H1 (cell line): Measurements from ENCODE around the gene LANCL1. TPM values are rescaled to one million over a fixed set of nuclear protein-coding genes. Genes with fewer than 3 reads are reported as not detected.

Experiments used
- CTCF ChIA-PET: fragments of 300-600 bp; sonication (Branson Sonifier 250); formaldehyde crosslinking; loops from one replicate; lab custom pipeline; 2021; ENCODE audit not compliant: partially characterized antibody; lab: Charles Lee
- POLR2A ChIA-PET: fragments of 300-600 bp; sonication (Branson Sonifier 250); formaldehyde crosslinking; loops from one replicate; lab custom pipeline; 2021; ENCODE audit warnings: inconsistent platforms; ENCODE audit not compliant: partially characterized antibody; lab: Charles Lee
- DNase-seq, 2 experiments: peaks; one replicate each; pipeline versions ENCODE4 v3.0.0 to v3.0.0-alpha.2; 2010 to 2022; ENCODE audit warnings: low spot score in 2 of 2, low read depth in 1 of 2, mixed read lengths in 1 of 2
- FAIRE-seq: peaks from 2 replicates; lab custom pipeline; 2011; peaks lifted over from hg19 to GRCh38; lab: Jason Lieb, UNC
- H2AFZ ChIP-seq: 2 replicates; pipeline ENCODE4 v1.8.1; 2012; ENCODE audit warnings: low read length, inconsistent platforms
- H2AK5ac ChIP-seq: 2 replicates; pipeline ENCODE4 v1.6.1; 2013; ENCODE audit warnings: low read depth, low read length
- H2BK120ac ChIP-seq: replicated peaks from 2 replicates; pipeline ENCODE3; 2013; ENCODE audit warnings: low read depth, low read length, inconsistent platforms
- H2BK12ac ChIP-seq: 2 replicates; pipeline ENCODE4 v1.6.1; 2013; ENCODE audit warnings: low read depth, low read length
- H2BK15ac ChIP-seq: 2 replicates; pipeline ENCODE4 v1.6.1; 2013; ENCODE audit warnings: low read length
- H2BK20ac ChIP-seq: 2 replicates; pipeline ENCODE4 v1.6.1; 2013; ENCODE audit warnings: low read length
- H2BK5ac ChIP-seq: 2 replicates; pipeline ENCODE4 v1.6.1; 2013; ENCODE audit warnings: low read depth, low read length
- H3K14ac ChIP-seq: 2 replicates; pipeline ENCODE4 v1.6.1; 2013; ENCODE audit warnings: inconsistent platforms; ENCODE audit not compliant: insufficient read length
- H3K18ac ChIP-seq: 2 replicates; pipeline ENCODE4 v1.6.1; 2013; ENCODE audit warnings: low read length; ENCODE audit errors: extremely low read depth
- H3K23ac ChIP-seq: 2 replicates; pipeline ENCODE4 v1.6.1; 2013; ENCODE audit warnings: inconsistent platforms; ENCODE audit not compliant: insufficient read length
- H3K23me2 ChIP-seq: 2 replicates; pipeline ENCODE4 v1.6.1; 2013; ENCODE audit warnings: low read depth, low read length
- H3K27ac ChIP-seq: 2 replicates; pipeline ENCODE4 v1.6.1; 2011; ENCODE audit warnings: low read depth, low read length, inconsistent platforms
- H3K27me3 ChIP-seq, 4 experiments: replicated peaks in 1 of 4; 1 replicate in 1 of 4; 2 replicates in 3 of 4; pipeline versions ENCODE4 v1.6.1 to v1.8.1; 2011 to 2013; ENCODE audit warnings: low read length in 3 of 4, mild to moderate bottlenecking in 3 of 4, inconsistent platforms in 2 of 4, mixed read lengths in 2 of 4, moderate library complexity in 1 of 4; ENCODE audit not compliant: control insufficient read depth in 3 of 4, insufficient read depth in 3 of 4; ENCODE audit errors: extremely low read depth in 1 of 4
- H3K36me3 ChIP-seq, 4 experiments: 2 replicates each; pipeline versions ENCODE4 v1.6.1 to v1.8.1; 2011 to 2013; ENCODE audit warnings: mild to moderate bottlenecking in 4 of 4, low read length in 3 of 4, moderate library complexity in 2 of 4, control low read depth in 1 of 4, inconsistent platforms in 1 of 4; ENCODE audit not compliant: insufficient read depth in 4 of 4, control insufficient read depth in 2 of 4
- H3K4ac ChIP-seq: replicated peaks from 2 replicates; pipeline ENCODE3; 2013; ENCODE audit warnings: low read length, low read depth, mixed read lengths, inconsistent platforms; ENCODE audit not compliant: insufficient read length
- H3K4me1 ChIP-seq, 4 experiments: replicated peaks in 1 of 4; 1 replicate in 1 of 4; 2 replicates in 3 of 4; pipeline versions ENCODE4 v1.6.1 to v1.8.1; 2011 to 2013; ENCODE audit warnings: low read length in 3 of 4, inconsistent platforms in 2 of 4, mixed read lengths in 1 of 4; ENCODE audit not compliant: insufficient read depth in 4 of 4, control insufficient read depth in 3 of 4
- H3K4me2 ChIP-seq, 2 experiments: 2 replicates each; pipeline versions ENCODE4 v1.6.1 to v1.8.1; 2011 to 2013; ENCODE audit warnings: low read depth in 2 of 2, low read length in 2 of 2, control low read depth in 1 of 2, inconsistent platforms in 1 of 2, mild to moderate bottlenecking in 1 of 2; ENCODE audit not compliant: insufficient read depth in 1 of 2
- H3K4me3 ChIP-seq, 4 experiments: fragments of 200-600, 300-600 bp in 1 of 4; sonication (generic), shearing (Covaris generic), sonication (Bioruptor Twin) in 1 of 4; 2 replicates each; pipeline versions ENCODE4 v1.5.1 to v1.8.1; 2011 to 2016; ENCODE audit warnings: low read length in 4 of 4, low read depth in 3 of 4, control low read depth in 2 of 4, inconsistent platforms in 2 of 4, mild to moderate bottlenecking in 2 of 4, mixed read lengths in 1 of 4, moderate library complexity in 1 of 4; ENCODE audit not compliant: insufficient read depth in 2 of 4; ENCODE audit errors: extremely low read depth in 1 of 4
- H3K56ac ChIP-seq: replicated peaks from 2 replicates; pipeline ENCODE3; 2013; ENCODE audit warnings: low read depth, mild to moderate bottlenecking, mixed read lengths, low read length, inconsistent platforms; ENCODE audit not compliant: insufficient read length
- H3K79me1 ChIP-seq: 2 replicates; pipeline ENCODE4 v1.6.1; 2013; ENCODE audit warnings: low read depth, low read length, control low read depth
- H3K79me2 ChIP-seq, 2 experiments: 2 replicates each; pipeline versions ENCODE4 v1.6.1 to v1.8.1; 2012 to 2013; ENCODE audit warnings: low read length in 2 of 2, mild to moderate bottlenecking in 2 of 2, inconsistent platforms in 1 of 2; ENCODE audit not compliant: insufficient read depth in 2 of 2, control insufficient read depth in 1 of 2
- H3K9ac ChIP-seq, 4 experiments: replicated peaks in 1 of 4; 1 replicate in 1 of 4; 2 replicates in 3 of 4; pipeline versions ENCODE4 v1.6.1 to v1.8.1; 2011 to 2013; ENCODE audit warnings: low read depth in 3 of 4, low read length in 3 of 4, control low read depth in 2 of 4, mild to moderate bottlenecking in 2 of 4, moderate library complexity in 2 of 4, inconsistent platforms in 1 of 4; ENCODE audit errors: extremely low read depth in 1 of 4
- H3K9me3 ChIP-seq, 2 experiments: 2 replicates each; pipeline versions ENCODE4 v1.6.1 to v1.8.1; 2012 to 2013; ENCODE audit warnings: mild to moderate bottlenecking in 2 of 2, moderate library complexity in 2 of 2, control low read depth in 1 of 2, inconsistent platforms in 1 of 2, low read depth in 1 of 2, low read length in 1 of 2, mixed read lengths in 1 of 2; ENCODE audit not compliant: insufficient read depth in 2 of 2
- H4K20me1 ChIP-seq, 2 experiments: replicated peaks in 1 of 2; 2 replicates each; pipeline versions ENCODE3 to v1.8.1; 2011 to 2013; ENCODE audit warnings: inconsistent platforms in 2 of 2, low read length in 2 of 2, mild to moderate bottlenecking in 1 of 2; ENCODE audit not compliant: insufficient read depth in 2 of 2, control insufficient read depth in 1 of 2
- H4K5ac ChIP-seq: 2 replicates; pipeline ENCODE4 v1.6.1; 2013; ENCODE audit warnings: low read length, low read depth, mixed read lengths, inconsistent platforms; ENCODE audit not compliant: insufficient read length
- H4K8ac ChIP-seq: 2 replicates; pipeline ENCODE4 v1.8.0; 2013; ENCODE audit warnings: mild to moderate bottlenecking, moderate library complexity, low read length, inconsistent platforms; ENCODE audit not compliant: insufficient read depth; ENCODE audit errors: extremely low read depth
- H4K91ac ChIP-seq: replicated peaks from 2 replicates; pipeline ENCODE3; 2013; ENCODE audit warnings: low read length, mixed read lengths, inconsistent platforms; ENCODE audit not compliant: insufficient read length
- NANOG ChIP-seq: IDR thresholded peaks from 2 replicates; pipeline ENCODE4 v1.6.1; 2011; ENCODE audit warnings: low read length, low read depth, mild to moderate bottlenecking, inconsistent platforms; ENCODE audit not compliant: insufficient read depth, poor library complexity, severe bottlenecking
- RXRA ChIP-seq: IDR thresholded peaks from 2 replicates; pipeline ENCODE4 v1.6.1; 2011; ENCODE audit warnings: low read depth, mild to moderate bottlenecking, low read length, moderate library complexity; ENCODE audit not compliant: insufficient read depth
- SAP30 ChIP-seq: fragments of 300-600 bp; sonication (generic); IDR thresholded peaks from 2 replicates; pipeline ENCODE4 v1.7.1; 2012; ENCODE audit warnings: low read length, moderate library complexity, mild to moderate bottlenecking, inconsistent platforms; ENCODE audit not compliant: insufficient read depth, insufficient replicate concordance
- SP2 ChIP-seq: IDR thresholded peaks from 2 replicates; pipeline ENCODE4 v1.6.1; 2012; ENCODE audit warnings: mild to moderate bottlenecking, low read length, inconsistent platforms
- TEAD4 ChIP-seq: IDR thresholded peaks from 2 replicates; pipeline ENCODE4 v1.6.1; 2012; ENCODE audit warnings: low read depth, low read length, inconsistent platforms, mixed read lengths
- WGBS, 2 experiments: shearing (Covaris generic) in 1 of 2; methylation state at CpG; one replicate each; pipeline versions ENCODE4 v1.1.6 to v1.1.7; 2013 to 2015; ENCODE audit warnings: low lambda C conversion rate in 2 of 2, mixed read lengths in 2 of 2, inconsistent platforms in 1 of 2, low coverage in 1 of 2, missing lambda C conversion rate in 1 of 2; ENCODE audit not compliant: insufficient replicate concordance in 2 of 2, insufficient coverage in 1 of 2, insufficient read length in 1 of 2; ENCODE audit errors: extremely low coverage in 1 of 2, missing lambda C conversion rate in 1 of 2; 5-methylcytosine and 5-hydroxymethylcytosine counted together
- polyA plus RNA-seq, 7 experiments: library from polyadenylated mRNA; depleted of rRNA in 3 of 7; stranded (reverse) in 5 of 7; unstranded in 2 of 7; fragments of >200 nt in 5 of 7; fragments of 200-250 nt in 2 of 7; gene quantifications; 1 replicate in 5 of 7; 2 replicates in 1 of 7; 4 replicates in 1 of 7; pipeline versions ENCODE4 v1.2.1 to v1.2.3, GENCODE V29; 2011 to 2013; ENCODE audit warnings: missing spikeins in 2 of 7, mixed read lengths in 2 of 7
- total RNA-seq: library from RNA; stranded (reverse); fragmentation: NEBNext Ultra II Directional; extraction: Animal tissue kit (Norgen Biotek cat#: 25700); gene quantifications from 2 replicates; pipeline ENCODE4 v1.2.1, GENCODE V29; 2021

LANCL1 gene
- total and polyA plus RNA-seq, 2 of the 8 experiments (the other 6 are each of a cell fraction or from before 2014, with no cell fraction given), result 26.2 to 48.7 TPM

DNA sequence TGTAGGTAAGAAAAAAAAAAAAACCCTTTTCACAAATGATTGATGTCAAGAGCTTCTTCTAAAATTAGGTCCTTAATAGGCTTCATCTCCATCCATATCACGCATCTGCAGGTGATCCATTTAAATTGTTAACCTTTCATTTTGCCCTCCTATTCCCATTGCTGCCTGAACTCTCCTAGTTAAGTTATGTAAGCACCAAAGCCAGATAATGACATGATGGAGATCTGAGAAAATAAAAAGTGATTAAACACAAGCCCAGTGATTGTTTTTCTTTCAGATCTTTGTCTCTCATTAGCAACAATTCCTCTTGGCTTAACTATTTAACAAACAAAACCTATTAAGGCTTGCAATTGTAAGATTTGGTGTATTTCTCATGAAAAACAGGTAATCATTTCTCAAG is 20.0 kb downstream of the LANCL1 start:
- CTCF ChIA-PET, result interaction anchor here (0.7 kb wide), 1 partner anchor 787 kb away, joined by 3 read pairs; no protein-coding TSS in a partner anchor
- H3K9me3 ChIP-seq, result no peaks in the 10 kb centered on the region
- H3K4ac ChIP-seq, result no peak overlapping the region
- H2BK12ac ChIP-seq, result no peak overlapping the region
- no peak overlapping the region for H3K56ac ChIP-seq
- H3K23me2 ChIP-seq, result no peaks in the 10 kb centered on the region
- H2BK120ac ChIP-seq, result no peak overlapping the region
- no peak overlapping the region for H4K8ac ChIP-seq
- H2AFZ ChIP-seq, result no peak overlapping the region
- no peak overlapping the region for H2AK5ac ChIP-seq
- DNase-seq, result no peak
- H3K18ac ChIP-seq, result no peak overlapping the region
- peaks cover 2 to 37% (median 10%) of the 10 kb centered on the region in 4 experiments; a peak in 6 of 8 replicates for H3K36me3 ChIP-seq
- H3K4me1 ChIP-seq, result no peaks in the 10 kb centered on the region
- POLR2A ChIA-PET, result no interaction called here
- H3K23ac ChIP-seq, result no peak overlapping the region
- H3K4me3 ChIP-seq, result no peak overlapping the region
- no peak overlapping the region for H3K9ac ChIP-seq
- H2BK15ac ChIP-seq, result no peak overlapping the region
- FAIRE-seq, result no peak
- no peak overlapping the region for H2BK20ac ChIP-seq
- H4K91ac ChIP-seq, result no peak overlapping the region
- H3K4me2 ChIP-seq, result no peak overlapping the region
- H2BK5ac ChIP-seq, result no peak overlapping the region
- no peaks in the 10 kb centered on the region for H3K27me3 ChIP-seq
- H4K20me1 ChIP-seq, result no peaks in the 10 kb centered on the region
- no peaks in the 10 kb centered on the region; the same call in 1 of the 2 replicates for H3K79me1 ChIP-seq
- no peak overlapping the region for H3K14ac ChIP-seq
- no peak for TF ChIP-seq RXRA
- TF ChIP-seq TEAD4, result no peak
- TF ChIP-seq NANOG, result no peak
- no peak for TF ChIP-seq SAP30
- TF ChIP-seq SP2, result no peak
- WGBS, 2 experiments, result 86% methylated on average over 1 of the region's 1 CpG; no CpG with 5 or more reads in 1 of the 2 experiments
- H3K27ac ChIP-seq, result no peak overlapping the region
- H4K5ac ChIP-seq, result no peak overlapping the region
- no peaks in the 10 kb centered on the region for H3K79me2 ChIP-seq
